Measurements from ENCODE around the gene SUOX. TPM values are rescaled to one million over a fixed set of nuclear protein-coding genes. Genes with fewer than 3 reads are reported as not detected.

Gene SUOX
- total RNA-seq, 1 experiment from 2014 or later: 23.2 TPM

DNA sequence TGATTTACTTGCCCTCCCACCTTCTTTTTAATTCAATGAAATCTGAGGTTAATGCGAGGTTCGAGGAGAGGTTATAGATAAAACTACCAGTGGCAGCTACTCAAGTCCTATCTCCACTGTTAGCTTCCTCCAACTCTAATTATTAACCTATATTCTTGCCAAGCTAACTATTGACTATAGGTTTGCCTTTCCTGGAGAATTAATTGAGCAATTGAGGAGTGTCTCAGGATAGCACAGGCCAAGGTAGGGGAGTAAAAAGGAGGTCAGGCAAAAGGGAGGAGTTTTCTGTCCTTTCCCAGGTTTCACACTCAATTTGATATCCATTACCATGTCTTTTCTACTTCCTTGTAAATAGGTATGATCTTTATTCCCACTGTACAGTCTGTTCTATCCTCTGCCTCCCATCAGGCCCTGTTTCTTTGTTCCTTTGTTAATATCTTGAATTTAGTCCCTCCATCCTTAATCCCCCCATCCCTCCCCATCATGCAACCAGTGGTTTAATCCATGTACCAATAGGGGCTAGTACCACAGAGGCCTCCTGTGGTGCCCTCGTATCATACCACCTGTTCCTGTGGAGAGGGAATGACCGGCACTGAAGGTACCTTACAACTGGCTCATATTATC lies 3.7 kb upstream of the SUOX start (continued):
- no peak for TF ChIP-seq MLX (CRISPR knock-in tag; IDR thresholded peaks at IDR 0.05)
- no peak for TF ChIP-seq TEAD1 (CRISPR knock-in tag; IDR thresholded peaks at IDR 0.05)
- TF ChIP-seq ZNF138 (CRISPR knock-in tag; conservative IDR thresholded peaks at IDR 0.05): no peak
- TF ChIP-seq FOXP4 (CRISPR knock-in tag; IDR thresholded peaks at IDR 0.05): no peak

GRCh38 chr12:55995366-55995765 lies 1.7 kb upstream of the SUOX start:
- no peak overlapping the region for H3K4me3 Mint-ChIP-seq
- H3K9me3 Mint-ChIP-seq: no peaks in the 10 kb centered on the region
- ATAC-seq (no peak), DNase-seq (ENCODE audit: low spot score) (no peak)
- H3K36me3 Mint-ChIP-seq: peaks cover 37% of the 10 kb centered on the region
- H3K27me3 Mint-ChIP-seq (ENCODE audit: low read depth): no peaks in the 10 kb centered on the region
- H3K4me1 Mint-ChIP-seq: 0 out of 2 replicates have a peak, but pooled peaks cover 7% of the 10 kb centered on the region
- CTCF ChIA-PET: interaction anchor here (0.6 to 3.3 kb wide), 20 partner anchors 9 to 314 kb away, joined by 3 to 68 read pairs (median 5); partner anchors contain the start of genes ERBB3, ESYT1, IKZF4 and RAB5B
- TF ChIP-seq ZBTB21 (CRISPR knock-in tag; IDR thresholded peaks at IDR 0.05; ENCODE audit: borderline replicate concordance) (no peak), E2F1 (CRISPR knock-in tag; IDR thresholded peaks at IDR 0.05) (no peak), MXD4 (CRISPR knock-in tag; IDR thresholded peaks at IDR 0.05; ENCODE audit: borderline replicate concordance) (no peak), E2F5 (CRISPR knock-in tag; IDR thresholded peaks at IDR 0.05) (no peak), MAX (CRISPR knock-in tag; IDR thresholded peaks at IDR 0.05) (no peak), ZNF423 (CRISPR knock-in tag; IDR thresholded peaks at IDR 0.05) (no peak), NFATC4 (CRISPR knock-in tag; IDR thresholded peaks at IDR 0.05) (no peak), ZNF138 (CRISPR knock-in tag; conservative IDR thresholded peaks at IDR 0.05) (no peak), ZNF425 (CRISPR knock-in tag; conservative IDR thresholded peaks at IDR 0.05) (no peak), ZNF232 (CRISPR knock-in tag; IDR thresholded peaks at IDR 0.05) (no peak)
- TF ChIP-seq, protein P1, sequence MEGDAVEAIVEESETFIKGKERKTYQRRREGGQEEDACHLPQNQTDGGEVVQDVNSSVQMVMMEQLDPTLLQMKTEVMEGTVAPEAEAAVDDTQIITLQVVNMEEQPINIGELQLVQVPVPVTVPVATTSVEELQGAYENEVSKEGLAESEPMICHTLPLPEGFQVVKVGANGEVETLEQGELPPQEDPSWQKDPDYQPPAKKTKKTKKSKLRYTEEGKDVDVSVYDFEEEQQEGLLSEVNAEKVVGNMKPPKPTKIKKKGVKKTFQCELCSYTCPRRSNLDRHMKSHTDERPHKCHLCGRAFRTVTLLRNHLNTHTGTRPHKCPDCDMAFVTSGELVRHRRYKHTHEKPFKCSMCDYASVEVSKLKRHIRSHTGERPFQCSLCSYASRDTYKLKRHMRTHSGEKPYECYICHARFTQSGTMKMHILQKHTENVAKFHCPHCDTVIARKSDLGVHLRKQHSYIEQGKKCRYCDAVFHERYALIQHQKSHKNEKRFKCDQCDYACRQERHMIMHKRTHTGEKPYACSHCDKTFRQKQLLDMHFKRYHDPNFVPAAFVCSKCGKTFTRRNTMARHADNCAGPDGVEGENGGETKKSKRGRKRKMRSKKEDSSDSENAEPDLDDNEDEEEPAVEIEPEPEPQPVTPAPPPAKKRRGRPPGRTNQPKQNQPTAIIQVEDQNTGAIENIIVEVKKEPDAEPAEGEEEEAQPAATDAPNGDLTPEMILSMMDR (IDR thresholded peaks at IDR 0.05): no peak
- H3K27ac Mint-ChIP-seq: no peak overlapping the region; the same call in 1 of the 2 replicates
- POLR2A ChIA-PET: no interaction called here
